ENCODE measurements around the gene TRIM68. TPM values are rescaled to one million over a fixed set of nuclear protein-coding genes. Genes with fewer than 3 reads are reported as not detected.
A peak's percentile ranks its signal among the peaks of the same experiment; 100 is the strongest.

TRIM68 gene
- 20.7 and 42.9 TPM in 2 replicates for total RNA-seq (2014; rRNA removed; shearing (Covaris generic))

GRCh38 chr11:4607781-4608666, at the start of gene TRIM68:
Gene TRIM68 (minus strand): TSS chr11:4608231. CDS start chr11:4605504, 2,727 bp downstream.
- peaks cover 20% of the 10 kb centered on the region; the same call in 1 of the 2 replicates for H3K36me3 ChIP-seq
- DNase-seq (ENCODE audit: low read depth in 1 of 2, low spot score in 2 of 2), result peak; percentile 96 to 99
- H3K27me3 ChIP-seq (replicated peaks), result no peaks in the 10 kb centered on the region
- peak within 1 kb of the TSS; percentile 54 for H3K4me3 ChIP-seq
- no peaks in the 10 kb centered on the region for H3K9me3 ChIP-seq (replicated peaks)
- H3K27ac ChIP-seq, result peak within 1 kb of the TSS; percentile 66
- H3K4me1 ChIP-seq (replicated peaks), result peaks cover 10% of the 10 kb centered on the region

- Histone ChIP-seq H3K27me3 (replicated peaks) (0 out of 2 replicates have a peak, but pooled peaks cover 4% of the 10 kb centered on the region), H3K4me3 (no peak overlapping the region), H3K4me1 (replicated peaks) (no peaks in the 10 kb centered on the region), H3K27ac (no peak overlapping the region), H3K9me3 (replicated peaks) (no peaks in the 10 kb centered on the region), H3K36me3 (no peaks in the 10 kb centered on the region)
- no peak for DNase-seq (ENCODE audit: low read depth in 1 of 2, low spot score in 2 of 2)
Measured at GRCh38 chr11:4654635-4655369, 46.8 kb upstream of the TRIM68 start.

- Histone ChIP-seq H3K27me3 (replicated peaks) (0 out of 2 replicates have a peak, but pooled peaks cover 9% of the 10 kb centered on the region), H3K9me3 (replicated peaks) (no peaks in the 10 kb centered on the region), H3K4me3 (no peak overlapping the region), H3K27ac (no peak overlapping the region), H3K4me1 (replicated peaks) (peaks cover 6% of the 10 kb centered on the region), H3K36me3 (no peaks in the 10 kb centered on the region)
- DNase-seq (ENCODE audit: low read depth in 1 of 2, low spot score in 2 of 2), result no peak
Measured at GRCh38 chr11:4647766-4648165, 39.7 kb upstream of the TRIM68 start.

- no peak for DNase-seq (ENCODE audit: low read depth in 1 of 2, low spot score in 2 of 2)
- H3K4me3 ChIP-seq, result no peak overlapping the region
- H3K27ac ChIP-seq, result no peak overlapping the region
- no peaks in the 10 kb centered on the region for H3K9me3 ChIP-seq (replicated peaks)
- peaks cover 20% of the 10 kb centered on the region for H3K4me1 ChIP-seq (replicated peaks)
- 0 out of 2 replicates have a peak, but pooled peaks cover 9% of the 10 kb centered on the region for H3K27me3 ChIP-seq (replicated peaks)
- no peaks in the 10 kb centered on the region for H3K36me3 ChIP-seq
Measured at GRCh38 chr11:4645974-4646373, 37.9 kb upstream of the TRIM68 start.

- Histone ChIP-seq H3K27me3 (replicated peaks) (0 out of 2 replicates have a peak, but pooled peaks cover 3% of the 10 kb centered on the region), H3K36me3 (no peaks in the 10 kb centered on the region), H3K9me3 (replicated peaks) (no peaks in the 10 kb centered on the region), H3K4me3 (no peak overlapping the region), H3K4me1 (replicated peaks) (peaks cover 22% of the 10 kb centered on the region), H3K27ac (no peak overlapping the region)
- no peak for DNase-seq (ENCODE audit: low read depth in 1 of 2, low spot score in 2 of 2)
Measured at GRCh38 chr11:4644233-4644632, 36.2 kb upstream of the TRIM68 start.

GRCh38 chr11:4643682-4644081, 35.7 kb upstream of the TRIM68 start, which contains the start of gene OR51E1:
Gene OR51E1 (plus strand): TSS chr11:4643982. CDS start chr11:4652527, 8,545 bp downstream.
- no peak within 1 kb of the TSS for H3K4me3 ChIP-seq
- H3K27ac ChIP-seq, result no peak within 1 kb of the TSS
- H3K4me1 ChIP-seq (replicated peaks), result peaks cover 22% of the 10 kb centered on the region
- DNase-seq (ENCODE audit: low read depth in 1 of 2, low spot score in 2 of 2), result no peak
- no peaks in the 10 kb centered on the region for H3K9me3 ChIP-seq (replicated peaks)
- H3K36me3 ChIP-seq, result no peaks in the 10 kb centered on the region
- no peaks in the 10 kb centered on the region for H3K27me3 ChIP-seq (replicated peaks)

- Histone ChIP-seq H3K4me3 (no peak overlapping the region), H3K27ac (no peak overlapping the region), H3K36me3 (no peaks in the 10 kb centered on the region), H3K9me3 (replicated peaks) (no peaks in the 10 kb centered on the region), H3K27me3 (replicated peaks) (no peaks in the 10 kb centered on the region), H3K4me1 (replicated peaks) (peaks cover 22% of the 10 kb centered on the region)
- DNase-seq (ENCODE audit: low read depth in 1 of 2, low spot score in 2 of 2), result no peak
Measured at GRCh38 chr11:4643076-4643475, 35.0 kb upstream of the TRIM68 start.

- peaks cover 22% of the 10 kb centered on the region for H3K4me1 ChIP-seq (replicated peaks)
Measured at GRCh38 chr11:4642043-4642442, 34.0 kb upstream of the TRIM68 start.

GRCh38 chr11:4641501-4641900, 33.5 kb upstream of the TRIM68 start:
- Histone ChIP-seq H3K36me3 (no peaks in the 10 kb centered on the region), H3K27ac (no peak overlapping the region), H3K9me3 (replicated peaks) (no peaks in the 10 kb centered on the region), H3K4me3 (no peak overlapping the region), H3K27me3 (replicated peaks) (no peaks in the 10 kb centered on the region; the same call in 1 of the 2 replicates), H3K4me1 (replicated peaks) (peaks cover 22% of the 10 kb centered on the region)
- DNase-seq (ENCODE audit: low read depth in 1 of 2, low spot score in 2 of 2), result no peak

More at GRCh38 chr11:4642043-4642442, 34.0 kb upstream of the TRIM68 start:
- DNase-seq (ENCODE audit: low read depth in 1 of 2, low spot score in 2 of 2), result no peak
- Histone ChIP-seq H3K36me3 (no peaks in the 10 kb centered on the region), H3K9me3 (replicated peaks) (no peaks in the 10 kb centered on the region), H3K27ac (no peak overlapping the region), H3K4me3 (no peak overlapping the region), H3K27me3 (replicated peaks) (no peaks in the 10 kb centered on the region)

- Histone ChIP-seq H3K4me3 (no peak overlapping the region), H3K36me3 (no peaks in the 10 kb centered on the region), H3K9me3 (replicated peaks) (no peaks in the 10 kb centered on the region), H3K4me1 (replicated peaks) (peaks cover 22% of the 10 kb centered on the region), H3K27ac (no peak overlapping the region), H3K27me3 (replicated peaks) (no peaks in the 10 kb centered on the region; the same call in none of the 2 replicates)
- DNase-seq (ENCODE audit: low read depth in 1 of 2, low spot score in 2 of 2), result no peak
Measured at GRCh38 chr11:4639931-4640330, 31.9 kb upstream of the TRIM68 start.

GRCh38 chr11:4637662-4638047, 29.6 kb upstream of the TRIM68 start:
- Histone ChIP-seq H3K9me3 (replicated peaks) (no peaks in the 10 kb centered on the region), H3K27ac (no peak overlapping the region), H3K36me3 (no peaks in the 10 kb centered on the region), H3K27me3 (replicated peaks) (no peaks in the 10 kb centered on the region; the same call in none of the 2 replicates), H3K4me1 (replicated peaks) (peaks cover 15% of the 10 kb centered on the region), H3K4me3 (no peak overlapping the region)
- DNase-seq (ENCODE audit: low read depth in 1 of 2, low spot score in 2 of 2), result no peak

- H3K4me1 ChIP-seq (replicated peaks), result peaks cover 14% of the 10 kb centered on the region
- H3K9me3 ChIP-seq (replicated peaks), result no peaks in the 10 kb centered on the region
- H3K36me3 ChIP-seq, result no peaks in the 10 kb centered on the region
- no peak within 1 kb of the TSS for H3K4me3 ChIP-seq
- no peak within 1 kb of the TSS for H3K27ac ChIP-seq
- H3K27me3 ChIP-seq (replicated peaks), result no peaks in the 10 kb centered on the region; the same call in none of the 2 replicates
- peak; percentile 70 to 73 for DNase-seq (ENCODE audit: low read depth in 1 of 2, low spot score in 2 of 2)
Measured at GRCh38 chr11:4636962-4637661, 29.1 kb upstream of the TRIM68 start, which contains the start of gene OR51D1. Gene OR51D1 (plus strand): TSS chr11:4637477. CDS start chr11:4639791, 2,314 bp downstream.

GRCh38 chr11:4636136-4636535, 28.1 kb upstream of the TRIM68 start:
- no peak overlapping the region for H3K4me3 ChIP-seq
- no peak overlapping the region for H3K27ac ChIP-seq
- H3K36me3 ChIP-seq, result no peaks in the 10 kb centered on the region
- DNase-seq (ENCODE audit: low read depth in 1 of 2, low spot score in 2 of 2), result no peak
- H3K4me1 ChIP-seq (replicated peaks), result peaks cover 4% of the 10 kb centered on the region; the same call in 1 of the 2 replicates
- H3K9me3 ChIP-seq (replicated peaks), result no peaks in the 10 kb centered on the region
- no peaks in the 10 kb centered on the region; the same call in none of the 2 replicates for H3K27me3 ChIP-seq (replicated peaks)
